CD4-positive, alpha-beta T cell treated with Interleukin-17A for 1 hour (primary cell): Measurements from ENCODE around the gene NOXO1.
"Not testable (repeated sequence)": the region's sequence is repeated elsewhere in the genome, so short reads cannot be mapped to it uniquely, and the experiment has no call there.

Source experiments
- DNase-seq: peaks from one replicate; pipeline ENCODE4 v3.0.0-alpha.2; 2020

NOXO1 gene

DNA sequence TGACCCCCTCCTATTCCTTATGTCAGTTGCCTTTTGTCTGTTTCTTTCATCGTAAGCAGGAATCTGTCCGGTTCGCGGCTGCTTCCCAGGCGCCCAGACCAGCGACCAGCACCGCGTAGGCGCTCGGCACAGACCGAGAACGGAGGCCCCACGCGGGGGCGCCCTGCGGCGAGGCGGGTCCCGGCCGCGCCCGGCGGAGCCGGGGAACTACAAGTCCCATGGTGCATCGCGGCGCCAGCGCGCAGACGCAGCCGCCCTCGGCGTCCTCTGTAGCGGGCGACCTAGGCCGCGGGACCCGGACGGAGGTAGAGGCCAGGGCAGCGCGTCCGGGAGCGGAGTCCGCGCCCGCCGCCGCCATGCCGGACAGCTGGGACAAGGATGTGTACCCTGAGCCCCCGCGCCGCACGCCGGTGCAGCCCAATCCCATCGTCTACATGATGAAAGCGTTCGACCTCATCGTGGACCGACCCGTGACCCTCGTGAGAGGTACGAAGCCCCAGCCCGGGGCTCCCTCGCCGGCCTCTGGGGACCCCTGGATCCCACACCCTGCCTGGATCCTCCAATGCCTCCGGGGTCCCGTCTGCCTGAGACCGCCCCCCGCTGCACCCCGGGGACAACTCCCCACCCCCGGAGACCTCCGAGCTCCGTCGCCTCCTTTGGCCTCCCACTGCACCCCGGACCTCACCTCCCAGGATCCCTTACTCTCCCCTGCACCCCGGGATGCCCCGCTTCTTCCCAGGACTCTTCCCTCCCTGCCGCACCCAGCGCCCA is 21.8 kb downstream of the NOXO1 start, which contains the start of gene NDUFB10:
TSS of gene NDUFB10 (plus strand) at position 270 of the 771 bp plus-strand sequence. CDS start at position 357, 87 bp downstream.
- DNase-seq: peak; percentile 90

DNA sequence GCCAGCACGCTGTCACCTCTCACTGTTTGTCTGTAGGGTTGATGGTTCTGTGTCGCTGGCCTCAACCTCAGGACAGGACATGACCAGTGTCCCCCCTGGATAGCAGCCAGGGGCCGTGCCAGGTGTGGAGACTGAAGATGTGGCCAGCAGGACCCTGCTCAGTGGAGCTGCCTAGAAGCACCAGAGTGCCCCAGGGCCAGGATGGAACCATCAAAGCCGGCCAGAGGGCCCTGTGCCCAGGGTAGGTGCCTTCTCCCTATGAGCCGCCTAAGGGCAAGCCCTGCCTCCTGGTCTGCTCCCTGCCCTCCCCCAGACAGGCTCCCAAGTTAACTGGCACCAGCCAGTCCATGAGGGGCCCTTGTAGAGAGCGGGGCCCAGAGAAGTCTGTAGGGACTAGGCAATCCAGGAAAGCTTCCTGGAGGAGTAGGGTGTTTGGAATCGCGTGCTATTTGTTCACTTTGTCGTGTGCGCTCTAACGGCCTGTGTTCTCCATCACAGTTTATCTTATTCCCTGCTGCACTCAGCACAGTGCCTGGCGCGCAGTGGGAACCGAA is 22.5 kb downstream of the NOXO1 start:
- DNase-seq: no peak

DNA sequence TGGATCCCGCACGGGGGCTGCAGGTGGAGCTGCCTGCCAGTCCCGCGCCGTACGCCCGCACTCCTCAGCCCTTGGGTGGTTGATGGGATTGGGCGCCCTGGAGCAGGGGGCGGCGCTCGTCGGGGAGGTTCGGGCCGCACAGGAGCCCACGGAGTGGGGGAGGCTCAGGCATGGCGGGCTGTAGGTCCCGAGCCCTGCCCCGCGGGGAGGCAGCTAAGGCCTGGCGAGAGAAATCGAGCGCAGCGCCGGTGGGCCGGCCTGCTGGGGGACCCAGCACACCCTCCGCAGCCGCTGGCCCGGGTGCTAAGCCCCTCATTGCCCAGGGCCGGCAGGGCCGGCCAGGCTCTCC is 23.2 kb downstream of the NOXO1 start:
- not testable (repeated sequence) for DNase-seq

DNA sequence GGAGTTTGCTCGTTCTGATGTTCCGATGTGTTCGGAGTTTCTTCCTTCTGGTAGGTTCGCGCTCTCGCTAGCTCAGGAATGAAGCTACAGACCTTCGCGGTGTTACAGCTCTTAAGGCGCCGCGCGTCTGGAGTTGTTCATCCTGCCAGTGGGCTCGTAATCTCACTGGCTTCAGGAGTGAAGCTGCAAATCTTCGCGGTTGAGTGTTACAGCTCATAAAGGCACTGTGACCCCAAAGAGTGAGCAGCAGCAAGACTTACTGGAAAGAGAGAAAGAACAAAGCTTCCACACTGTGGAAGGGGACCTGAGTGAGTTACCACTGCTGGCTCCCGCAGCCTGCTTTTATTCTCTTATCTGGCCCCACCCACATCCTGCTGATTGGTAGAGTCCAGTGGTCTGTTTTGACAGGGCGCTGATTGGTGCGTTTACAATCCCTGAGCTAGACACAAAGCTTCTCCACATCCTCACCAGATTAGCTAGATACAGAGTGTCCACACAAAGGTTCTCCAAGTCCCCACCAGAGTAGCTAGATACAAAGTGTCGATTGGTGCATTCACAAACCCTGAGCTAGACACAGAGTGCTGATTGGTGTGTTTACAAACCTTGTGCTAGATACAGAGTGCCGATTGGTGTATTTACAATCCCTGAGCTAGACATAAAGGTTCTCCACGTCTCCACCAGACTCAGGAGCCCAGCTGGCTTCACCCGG is 23.7 kb downstream of the NOXO1 start:
- not testable (repeated sequence) for DNase-seq

DNA sequence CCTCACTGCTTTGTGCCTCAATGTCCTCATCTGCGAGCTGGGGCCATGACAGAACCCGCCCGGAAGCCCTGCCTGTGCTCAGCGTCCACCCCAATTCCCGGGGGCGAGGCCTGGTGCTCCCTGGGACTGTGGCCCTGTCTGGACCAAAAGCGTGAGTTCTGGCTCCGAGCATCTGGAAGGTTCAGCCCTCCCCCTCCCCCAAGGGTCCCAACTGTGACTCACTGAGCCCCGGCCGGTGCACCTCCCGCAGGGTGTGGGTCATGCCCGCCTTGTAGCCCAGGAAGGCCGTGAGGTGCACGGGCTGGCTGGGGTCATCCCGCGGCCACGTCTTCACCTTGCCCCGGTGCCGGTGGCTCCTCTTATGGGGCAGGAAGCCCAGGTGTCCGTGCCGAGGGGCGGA is 27.5 kb downstream of the NOXO1 start:
- no peak for DNase-seq

DNA sequence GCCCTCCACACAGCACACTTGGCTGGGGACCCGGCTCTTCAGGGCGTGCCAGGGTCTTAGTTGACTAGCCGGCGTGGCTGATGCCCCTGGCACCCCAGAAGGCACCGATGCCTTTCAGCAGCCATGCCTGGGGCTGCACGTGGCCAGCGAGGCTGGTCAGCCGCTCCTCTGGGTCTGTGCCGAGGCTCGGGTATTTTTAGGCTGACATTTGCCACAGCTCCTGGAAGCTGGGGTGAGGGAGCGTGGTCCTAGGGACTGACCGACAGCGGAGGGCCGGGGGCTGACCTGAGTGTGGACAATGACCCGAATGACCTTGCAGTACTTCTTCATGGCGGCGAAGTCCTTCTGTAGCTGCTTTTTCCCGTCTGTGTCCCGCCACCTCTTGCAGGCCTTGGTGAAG is 30.7 kb downstream of the NOXO1 start:
- DNase-seq: no peak

DNA sequence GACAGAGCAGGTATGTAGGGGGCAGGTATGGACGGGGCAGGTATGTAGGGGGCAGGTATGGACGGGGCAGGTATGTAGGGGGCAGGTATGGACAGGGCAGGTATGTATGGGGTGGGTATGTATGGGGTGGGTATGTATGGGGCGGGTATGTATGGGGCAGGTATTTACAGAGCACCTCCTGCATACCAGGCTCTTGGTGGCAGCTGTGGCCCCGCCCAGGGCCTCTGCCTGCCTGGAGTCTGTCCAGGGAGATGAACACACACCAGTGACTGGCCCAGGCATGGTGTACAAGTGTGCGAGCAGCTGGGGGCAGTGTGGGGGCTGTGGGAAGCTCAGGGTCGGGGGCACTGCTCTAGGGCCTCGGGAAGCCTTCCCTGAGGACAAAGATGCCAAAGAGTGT is 31.2 kb downstream of the NOXO1 start:
- no peak for DNase-seq

DNA sequence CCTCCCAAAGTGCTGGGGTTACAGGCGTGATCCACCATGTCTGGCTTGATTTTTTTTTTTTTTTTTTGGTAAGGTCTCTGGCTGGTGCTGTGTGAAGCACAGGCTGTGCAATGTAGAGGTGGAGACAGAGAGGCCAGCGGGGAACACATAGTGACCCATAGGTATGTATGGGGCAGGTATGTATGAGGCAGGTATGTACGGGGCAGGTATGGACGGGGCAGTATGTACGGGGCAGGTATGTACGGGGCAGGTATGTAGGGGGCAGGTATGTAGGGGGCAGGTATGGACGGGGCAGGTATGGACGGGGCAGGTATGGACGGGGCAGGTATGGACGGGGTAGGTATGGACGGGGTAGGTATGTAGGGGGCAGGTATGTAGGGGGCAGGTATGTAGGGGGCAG is 31.8 kb downstream of the NOXO1 start:
- DNase-seq: no peak

DNA sequence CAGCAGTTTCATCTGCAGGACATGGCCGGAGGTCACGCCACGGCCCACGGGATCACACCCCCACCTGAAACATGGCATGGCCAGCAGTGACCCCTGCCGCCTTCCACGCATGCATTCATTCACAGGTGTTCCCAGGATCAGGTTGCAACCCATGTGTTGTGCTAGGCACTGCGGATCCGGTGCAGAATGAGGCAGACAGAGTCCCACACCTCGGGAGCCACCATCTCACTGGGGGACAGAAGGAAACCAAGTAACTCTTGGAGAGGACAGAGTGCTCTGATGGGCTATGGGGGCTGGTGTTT is 33.9 kb downstream of the NOXO1 start:
- DNase-seq: no peak

DNA sequence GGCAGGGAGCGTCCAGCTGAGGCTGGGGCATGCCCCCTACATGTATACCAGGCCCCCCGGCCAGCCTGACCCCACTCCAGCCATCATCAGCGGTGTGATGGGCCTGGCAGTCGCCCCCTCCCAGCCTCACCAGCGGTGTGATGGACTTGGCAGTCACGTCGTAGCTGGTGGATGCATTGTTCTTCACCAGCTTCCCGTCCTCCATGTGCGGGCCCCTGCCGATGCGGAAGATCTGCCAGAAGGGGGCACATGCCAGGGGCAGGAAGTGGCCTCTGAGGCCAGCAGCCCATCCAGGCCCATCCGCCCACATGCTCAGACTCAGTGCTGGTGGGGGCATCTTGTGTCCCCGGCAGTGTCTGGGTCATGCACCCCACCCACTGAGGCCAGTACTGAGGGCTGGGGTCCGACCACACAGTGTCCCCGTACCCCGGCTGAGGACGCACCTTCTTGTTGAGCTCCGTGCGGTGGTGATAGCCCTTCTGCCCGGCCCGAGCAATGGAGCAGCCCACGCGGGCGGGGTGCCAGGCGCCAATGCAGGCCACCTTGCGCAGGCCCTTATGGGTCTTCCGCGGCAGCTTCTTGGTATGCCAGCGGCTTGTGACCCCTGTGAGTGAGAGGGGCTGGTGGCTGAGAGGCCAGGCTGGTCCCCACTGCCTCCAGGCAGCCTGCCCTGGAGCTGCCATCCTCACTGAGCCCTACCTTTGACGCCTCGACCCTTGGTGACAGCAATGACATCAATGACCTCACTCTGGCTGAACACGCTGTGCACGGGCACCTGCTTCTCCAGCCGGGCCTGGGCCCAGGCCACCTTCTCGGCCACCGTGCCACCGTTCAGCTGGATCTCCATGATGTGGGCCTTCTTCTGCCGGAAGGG is 34.5 kb downstream of the NOXO1 start:
- DNase-seq: no peak

DNA sequence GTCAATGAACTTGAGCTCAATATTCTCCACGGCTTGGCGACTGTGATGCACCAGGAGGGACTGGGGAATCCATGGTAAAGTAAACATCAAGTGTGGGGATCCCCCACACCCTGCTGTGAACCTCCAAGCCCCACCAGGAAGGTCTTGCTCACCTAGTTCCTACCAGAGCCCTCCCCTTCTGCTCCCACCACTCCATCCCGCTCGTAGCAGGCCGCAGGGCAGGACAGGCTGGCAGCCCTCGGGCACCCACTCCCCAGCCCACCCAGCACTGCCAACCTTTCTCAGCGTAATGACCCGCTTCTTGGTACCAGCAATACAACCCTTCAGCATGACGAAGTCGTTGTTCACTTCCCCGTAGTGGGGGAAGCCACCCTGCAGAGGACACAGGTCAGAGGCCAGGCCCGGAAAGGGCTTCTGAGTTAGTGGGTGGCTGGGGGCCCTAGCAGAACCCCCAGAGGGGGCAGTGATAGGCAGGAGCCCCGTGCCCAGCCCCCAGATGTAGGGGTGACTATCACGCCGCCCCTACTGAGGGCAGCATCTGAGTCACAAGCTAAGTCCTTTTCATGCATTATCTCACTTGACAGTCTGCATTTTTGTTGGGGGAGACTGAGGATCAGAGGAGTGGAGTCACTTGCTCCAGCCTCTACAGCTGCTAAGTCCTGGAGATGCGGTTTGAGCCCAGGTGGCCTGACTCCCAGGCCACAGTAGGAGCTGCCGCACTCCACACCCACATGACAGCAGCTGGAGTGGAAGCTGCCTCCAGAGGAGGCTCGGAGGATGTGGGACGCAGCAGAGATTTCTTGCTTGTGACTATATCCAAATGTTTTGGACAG is 35.5 kb downstream of the NOXO1 start:
- no peak for DNase-seq

DNA sequence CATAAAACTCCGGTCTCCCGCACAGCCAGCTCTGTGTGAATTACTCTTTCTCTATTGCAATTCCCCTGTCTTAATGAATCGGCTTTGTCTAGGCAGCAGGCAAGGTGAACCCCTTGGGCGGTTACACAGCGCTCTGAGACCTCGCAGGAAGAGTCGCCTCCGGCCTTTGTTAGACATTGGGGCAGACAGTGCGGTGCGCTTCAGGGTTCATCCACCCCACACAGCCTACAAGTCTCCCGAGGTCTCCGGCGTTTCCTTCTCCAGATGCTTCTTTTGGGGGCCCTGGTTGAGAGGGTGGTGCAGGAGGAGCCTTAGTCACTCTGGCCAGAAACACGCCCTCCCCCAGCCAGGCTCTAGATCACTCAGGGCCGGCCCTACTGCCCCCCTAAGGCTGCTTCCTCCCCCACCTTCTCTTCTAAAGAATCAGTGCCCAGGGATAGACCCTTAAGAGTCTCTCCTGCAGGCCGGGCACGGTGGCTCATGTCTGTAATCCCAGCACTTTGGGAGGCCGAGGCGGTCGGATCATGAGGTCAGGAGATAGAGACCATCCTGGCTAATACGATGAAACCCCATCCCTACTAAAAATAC is 36.6 kb downstream of the NOXO1 start:
- DNase-seq: no peak

DNA sequence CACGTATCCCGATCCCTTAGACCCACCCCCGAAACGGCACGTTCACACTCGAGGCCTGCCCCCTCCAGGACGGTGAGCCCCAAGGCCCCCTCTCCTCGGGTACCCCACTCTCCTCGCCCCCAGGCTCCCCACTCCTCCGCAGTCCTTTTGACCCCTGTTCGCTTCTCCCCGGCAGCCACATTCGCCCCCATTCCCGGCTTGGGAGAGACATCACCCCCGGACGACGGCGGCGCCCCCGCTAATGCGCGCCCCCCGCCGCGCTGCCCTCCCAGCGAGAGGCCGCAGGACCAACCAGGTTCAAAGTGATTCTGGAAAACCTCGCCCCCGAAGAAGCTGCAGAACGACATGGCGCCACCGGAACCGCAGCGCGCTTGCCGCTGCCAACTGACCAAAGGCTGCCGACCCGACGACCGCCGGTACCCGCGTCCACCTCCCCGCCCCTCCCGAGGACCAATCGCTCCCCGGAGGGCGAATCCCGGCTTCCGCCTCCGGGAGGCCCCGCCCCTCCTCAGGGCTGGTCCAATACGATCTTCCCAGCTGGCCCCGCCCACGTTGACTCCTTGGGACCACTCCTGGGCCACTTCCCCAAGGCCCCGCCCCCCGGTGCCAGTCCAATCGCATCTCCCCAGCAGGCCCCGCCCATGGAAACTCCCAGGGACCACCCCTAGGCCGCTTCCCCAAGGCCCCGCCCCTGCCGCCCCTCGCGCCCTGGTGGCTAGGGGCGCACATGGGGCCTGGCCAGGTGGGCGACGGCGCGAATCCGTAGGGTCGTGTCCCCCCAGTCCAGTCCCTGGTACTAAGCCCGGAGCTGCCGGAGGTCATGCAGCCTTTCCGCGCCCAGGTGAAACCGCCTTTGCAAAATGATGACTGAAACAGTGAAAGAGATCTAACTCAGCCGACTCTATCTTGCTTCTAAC is 38.2 kb downstream of the NOXO1 start, which contains the start of gene MSRB1:
TSS of gene MSRB1 (minus strand) at position 390 of the 917 bp plus-strand sequence. CDS start at position 347, 43 bp downstream.
- DNase-seq: peak; percentile 99

DNA sequence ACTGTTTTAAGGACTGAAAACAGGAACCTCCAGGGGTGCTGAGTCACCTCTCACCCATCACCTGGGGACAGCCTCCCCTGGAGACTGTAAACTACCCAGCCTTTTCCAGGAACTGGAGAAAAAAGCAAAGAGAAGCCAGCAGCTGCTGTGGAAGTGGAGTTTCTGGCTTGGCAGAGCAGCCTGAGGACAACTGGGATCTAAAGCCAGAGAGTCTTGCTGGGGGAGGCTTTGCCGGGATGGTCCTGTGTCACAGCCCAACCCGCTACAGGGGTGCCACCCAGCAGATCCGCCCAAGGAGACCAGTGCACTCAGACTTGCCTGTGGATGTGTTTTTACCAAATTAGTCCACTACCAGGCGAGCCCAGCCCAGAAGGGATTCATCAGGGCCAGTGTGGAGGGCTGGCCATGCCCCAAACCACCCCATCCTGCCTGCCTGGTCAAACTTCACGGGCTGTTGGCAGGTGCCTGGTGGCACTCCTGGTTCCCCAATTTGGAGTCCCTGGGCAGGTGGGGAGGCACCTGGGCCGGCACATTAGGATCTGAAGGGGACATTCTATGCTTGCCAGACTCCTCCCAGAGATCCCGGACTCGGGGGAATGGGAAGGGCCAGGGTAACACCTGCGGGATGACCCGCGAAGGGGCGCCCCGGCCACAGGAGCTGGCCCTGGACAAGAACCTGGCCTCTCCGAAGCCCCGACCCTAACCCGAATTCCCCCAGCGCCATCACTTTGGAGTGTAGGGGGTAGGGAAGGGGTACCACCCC is 39.0 kb downstream of the NOXO1 start:
- DNase-seq: no peak

DNA sequence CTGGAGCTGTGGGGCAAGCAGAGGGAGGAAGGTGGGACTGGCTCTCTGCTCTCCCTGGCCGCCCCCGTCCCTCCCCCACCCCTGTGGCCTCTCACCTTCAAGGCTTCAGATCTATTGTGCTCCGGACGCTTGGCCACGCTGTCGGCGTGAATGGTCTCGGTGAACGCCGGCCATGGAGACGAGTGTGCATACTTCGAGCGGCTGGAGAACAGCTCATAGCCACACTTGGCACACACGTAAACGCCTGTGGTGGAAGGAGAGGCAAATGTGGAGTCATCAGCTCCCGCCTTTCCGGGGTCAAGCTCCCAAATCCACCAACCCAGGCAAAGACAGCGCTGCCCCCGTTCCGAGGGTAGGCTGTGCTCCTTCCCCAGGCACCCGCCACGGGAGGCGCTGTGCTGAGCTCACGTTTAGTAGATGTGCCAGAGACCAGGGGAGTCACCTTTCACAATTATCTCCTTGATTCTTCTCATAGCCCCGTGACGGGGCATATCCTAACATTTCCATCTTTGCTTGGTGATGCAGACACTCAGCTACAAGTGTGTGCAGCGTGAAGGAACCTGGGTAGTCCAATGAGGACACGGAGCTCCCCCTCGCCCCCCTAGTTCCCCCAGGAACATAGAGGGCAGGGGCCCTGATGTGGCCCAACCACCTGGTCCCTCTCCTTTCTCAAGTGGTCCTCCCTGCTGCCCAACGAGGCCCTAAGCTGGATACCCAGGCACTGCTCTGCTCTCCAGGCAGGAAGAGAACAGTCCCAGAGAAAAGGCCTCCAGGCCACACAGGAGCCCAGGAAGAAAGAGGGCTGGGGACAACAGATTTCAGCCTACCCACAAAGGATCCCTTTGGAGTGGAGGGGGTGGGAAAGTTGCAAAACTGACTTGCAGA is 39.9 kb downstream of the NOXO1 start:
- no peak for DNase-seq

DNA sequence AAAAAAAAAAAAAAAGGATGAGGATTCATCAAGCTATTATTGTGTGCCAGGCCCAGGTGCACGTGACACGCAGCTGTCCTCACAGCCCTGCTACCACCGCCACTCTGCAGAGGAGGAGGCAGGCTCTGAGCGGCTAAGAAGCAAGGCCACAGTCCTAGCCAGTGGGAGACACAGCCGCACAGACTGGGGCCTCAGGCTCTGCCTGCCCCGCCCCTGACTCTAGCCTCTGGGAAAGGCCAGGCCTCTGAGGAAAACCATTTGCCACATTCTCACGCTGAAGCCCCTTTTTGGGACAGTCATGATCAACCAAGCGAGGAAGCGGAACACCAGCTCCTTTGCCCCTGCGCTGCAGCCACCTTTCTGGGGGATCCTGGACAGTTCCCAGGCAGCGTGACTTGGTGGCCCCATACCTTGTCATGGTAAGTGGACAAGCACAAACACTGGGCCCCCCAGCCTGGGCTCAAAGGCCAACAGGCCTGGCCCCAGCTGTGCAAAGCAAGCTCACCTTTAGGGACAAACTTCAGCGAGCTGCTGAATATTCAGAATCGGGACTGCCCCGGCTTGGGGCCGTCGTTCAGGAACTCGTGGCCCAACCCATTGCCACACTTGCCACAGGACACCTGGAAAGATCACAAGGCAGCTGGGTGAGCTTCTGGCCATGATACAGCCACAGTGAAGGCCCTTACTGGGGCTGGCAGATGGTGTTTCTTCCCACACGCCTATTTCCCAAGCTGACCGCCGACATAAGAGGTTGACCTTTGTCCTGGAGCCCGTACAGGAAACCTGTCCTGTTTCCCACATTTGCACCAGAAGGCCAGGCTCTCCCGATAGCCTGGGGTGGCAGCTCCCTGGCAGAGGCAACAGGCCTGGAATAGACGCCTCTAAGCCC is 40.8 kb downstream of the NOXO1 start:
- DNase-seq: no peak

DNA sequence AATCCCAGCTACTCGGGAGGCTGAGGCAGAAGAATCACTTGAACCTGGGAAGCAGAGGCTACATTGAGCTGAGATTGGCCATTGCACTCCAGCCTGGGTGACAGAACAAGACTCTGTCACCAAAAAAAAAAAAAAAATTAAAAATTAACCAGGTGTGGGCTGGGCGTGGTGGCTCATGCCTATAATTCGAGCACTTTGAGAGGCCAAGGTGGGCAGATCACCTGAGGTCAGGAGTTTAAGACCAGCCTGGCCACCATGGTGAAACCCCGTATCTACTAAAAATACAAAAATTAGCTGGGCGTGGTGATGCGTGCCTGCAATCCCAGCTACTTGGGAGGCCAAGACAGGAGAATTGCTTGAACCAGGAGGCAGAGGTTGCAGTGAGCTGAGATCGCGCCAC is 41.4 kb downstream of the NOXO1 start:
- not testable (repeated sequence) for DNase-seq

DNA sequence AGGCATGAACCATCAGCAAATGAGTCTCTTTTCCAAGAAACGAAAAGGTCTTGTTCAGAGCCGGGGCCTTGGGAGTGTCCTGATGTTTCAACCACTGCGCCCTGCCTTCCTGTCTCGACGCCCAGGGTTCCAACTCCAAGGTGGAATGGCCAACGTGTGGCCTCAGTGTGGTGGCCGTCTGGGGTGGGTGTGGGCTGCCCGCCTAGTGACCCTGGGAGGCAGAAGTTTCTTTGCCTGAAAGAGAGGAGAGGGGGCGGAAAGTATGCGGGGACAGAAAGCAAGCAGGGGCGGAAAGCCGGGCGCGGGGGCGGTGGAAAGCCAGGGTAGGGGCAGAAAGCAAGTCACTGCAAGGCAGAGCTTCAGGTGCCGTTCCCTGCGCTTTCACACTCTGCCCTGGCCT is 42.4 kb downstream of the NOXO1 start:
- DNase-seq: no peak
